ENCODE measurements around the gene PAFAH1B2. TPM values are rescaled to one million over a fixed set of nuclear protein-coding genes. Genes with fewer than 3 reads are reported as not detected.
A peak's percentile ranks its signal among the peaks of the same experiment; 100 is the strongest.

The PAFAH1B2 gene
- total and polyA plus RNA-seq, 2 donors (not counting 3 experiments of a cell fraction or from before 2014, with no cell fraction given) = 34.2 to 128 TPM

DNA sequence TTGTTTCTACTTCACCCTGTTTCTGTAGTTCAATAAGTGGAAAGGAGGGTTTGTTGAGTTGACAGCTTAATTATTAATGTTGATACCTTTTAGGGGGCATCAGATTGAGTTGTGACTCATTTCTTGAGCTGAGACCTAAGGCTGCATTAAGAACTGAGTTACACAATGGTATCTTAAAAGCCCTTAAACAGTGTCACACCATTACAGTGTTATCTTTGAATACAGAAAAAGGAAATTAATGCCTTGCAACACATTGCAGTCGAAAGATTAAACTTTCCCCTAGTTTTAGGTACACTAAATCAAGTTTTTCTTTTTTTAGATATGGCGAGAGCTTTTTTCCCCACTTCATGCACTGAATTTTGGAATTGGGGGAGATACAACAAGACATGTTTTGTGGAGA is 16.7 kb downstream of the PAFAH1B2 start:
- FAIRE-seq (no peak), DNase-seq (ENCODE audit: low read depth, low spot score) (peak; percentile 70)
- Histone ChIP-seq H3K27me3 (ENCODE audit: control insufficient read depth in 2 of 2, insufficient read depth in 2 of 2, low read length in 2 of 2) (no peaks in the 10 kb centered on the region), H4K20me1 (replicated peaks; ENCODE audit: control insufficient read depth, extremely low read depth, insufficient read depth, low read length) (peaks cover 9% of the 10 kb centered on the region), H3K27ac (ENCODE audit: insufficient read depth, low read depth, low read length) (no peak overlapping the region), H3K9ac (replicated peaks; ENCODE audit: extremely low read depth, insufficient read depth, low read length) (no peak overlapping the region), H3K36me3 (ENCODE audit: control insufficient read depth in 2 of 2, extremely low read depth in 1 of 2, insufficient read depth in 2 of 2, low read length in 2 of 2) (peaks cover 17 to 23% of the 10 kb centered on the region in 2 experiments), H3K4me3 (replicated peaks in 1 of 3; ENCODE audit: insufficient read depth in 1 of 3, low read depth in 1 of 3, low read length in 3 of 3) (no peak overlapping the region), H3K4me1 (ENCODE audit: control insufficient read depth, extremely low read depth, insufficient read depth, low read length) (no peaks in the 10 kb centered on the region), H2AFZ (ENCODE audit: low read depth, low read length) (no peak overlapping the region), H3K79me2 (ENCODE audit: control insufficient read depth, insufficient read depth, low read length) (peaks cover 45% of the 10 kb centered on the region), H3K9me1 (replicated peaks; ENCODE audit: control insufficient read depth, extremely low read depth, insufficient read depth, low read length) (no peaks in the 10 kb centered on the region), H3K4me2 (ENCODE audit: insufficient read depth, low read length) (no peak overlapping the region), H3K9me3 (replicated peaks; ENCODE audit: control insufficient read depth, insufficient read depth, low read length) (no peaks in the 10 kb centered on the region)
- POLR2A ChIA-PET = interaction anchor here (0.9 kb wide), 1 partner anchor 19 kb away, joined by 4 read pairs; no protein-coding TSS in a partner anchor
- CTCF ChIA-PET = interaction anchor here (1.1 to 1.7 kb wide), 2 partner anchors 12 to 70 kb away, joined by 3 to 5 read pairs; no protein-coding TSS in a partner anchor
- BruUV-seq (replicated peaks) = no TSS peak
- TF ChIP-seq MYC (IDR thresholded peaks at IDR 0.05; ENCODE audit: low read depth, low read length) (no peak), EZH2 (IDR thresholded peaks at IDR 0.05; ENCODE audit: borderline replicate concordance, low read depth, low read length, severe bottlenecking) (no peak), CTCF (IDR thresholded peaks at IDR 0.05; ENCODE audit: extremely low read depth in 1 of 2, insufficient read depth in 1 of 2, low read depth in 1 of 2, low read length in 2 of 2) (no peak), POLR2AphosphoS5 (IDR thresholded peaks at IDR 0.05; ENCODE audit: insufficient read depth, low read depth, low read length) (no peak), FOS (IDR thresholded peaks at IDR 0.05; ENCODE audit: borderline replicate concordance, insufficient read depth, low read length) (no peak), POLR2A (IDR thresholded peaks at IDR 0.05; ENCODE audit: low read depth, low read length) (no peak), GATA2 (IDR thresholded peaks at IDR 0.05; ENCODE audit: insufficient read depth, insufficient read length, low read depth, low read length) (no peak), JUN (IDR thresholded peaks at IDR 0.05; ENCODE audit: borderline replicate concordance, insufficient read depth, insufficient read length, low read depth) (no peak)
- TF ChIP-seq, protein P1, sequence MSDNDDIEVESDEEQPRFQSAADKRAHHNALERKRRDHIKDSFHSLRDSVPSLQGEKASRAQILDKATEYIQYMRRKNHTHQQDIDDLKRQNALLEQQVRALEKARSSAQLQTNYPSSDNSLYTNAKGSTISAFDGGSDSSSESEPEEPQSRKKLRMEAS (IDR thresholded peaks at IDR 0.05; ENCODE audit: insufficient read depth, insufficient read length) = no peak
- intact Hi-C loops (cut with micrococcal nuclease) = no loop called here
- dilution Hi-C loops (cut with MboI; ENCODE audit: extremely low pct_ligation_motif_present, low sequenced_read_pairs) = no loop called here

Measured in endothelial cell of umbilical vein (primary cell).